Caco-2 (cell line): ENCODE data around the gene DLG2. TPM values are rescaled to one million over a fixed set of nuclear protein-coding genes. Genes with fewer than 3 reads are reported as not detected.
A peak's percentile ranks its signal among the peaks of the same experiment; 100 is the strongest.

Experiments
- BruUV-seq: library from RNA; stranded (reverse); fragments of 400-500 nt; replicated peaks from 2 replicates; lab custom pipeline; 2021; lab: Mats Ljungman, UMichigan
- CTCF ChIA-PET: fragments of 300-600 bp; sonication (Branson Sonifier 250); formaldehyde crosslinking; loops from one replicate; lab custom pipeline; 2022; ENCODE audit warnings: antibody characterized with exemption; lab: Charles Lee
- POLR2A ChIA-PET: fragments of 300-600 bp; sonication (Branson Sonifier 250); formaldehyde crosslinking; loops from one replicate; lab custom pipeline; 2022; ENCODE audit warnings: antibody characterized with exemption; lab: Charles Lee
- DNase-seq, 2 experiments: peaks; one replicate each; pipeline versions ENCODE4 v3.0.0 to v3.0.0-alpha.2; 2020 to 2022
- H3K27me3 ChIP-seq: replicated peaks from 2 replicates; pipeline ENCODE4 v1.6.0; 2011; ENCODE audit warnings: low read length; ENCODE audit not compliant: control insufficient read depth, insufficient read depth
- H3K36me3 ChIP-seq: 2 replicates; pipeline ENCODE4 v1.5.1; 2011; ENCODE audit warnings: low read length; ENCODE audit not compliant: control insufficient read depth, insufficient read depth
- H3K4me1 ChIP-seq: fragments of 250-450 bp; sonication (Bioruptor Pico); 2 replicates; pipeline ENCODE4 v1.5.1; 2020; ENCODE audit warnings: mild to moderate bottlenecking
- H3K4me3 ChIP-seq: 2 replicates; pipeline ENCODE4 v1.5.1; 2011; ENCODE audit warnings: low read depth, mild to moderate bottlenecking, control low read depth, low read length
- H3K9me3 ChIP-seq: fragments of 250-450 bp; sonication (Bioruptor Pico); 2 replicates; pipeline ENCODE4 v1.5.1; 2020; ENCODE audit warnings: mild to moderate bottlenecking, moderate library complexity
- H3K27ac Mint-ChIP-seq: one replicate; pipeline ENCODE4 v1.8.0; 2022; ENCODE audit warnings: mixed read lengths; ENCODE audit not compliant: unreplicated experiment
- H3K27me3 Mint-ChIP-seq: one replicate; pipeline ENCODE4 v1.8.0; 2022; ENCODE audit warnings: mixed read lengths; ENCODE audit not compliant: insufficient read depth, unreplicated experiment
- H3K36me3 Mint-ChIP-seq: one replicate; pipeline ENCODE4 v1.8.0; 2022; ENCODE audit warnings: mild to moderate bottlenecking, mixed read lengths; ENCODE audit not compliant: insufficient read depth, unreplicated experiment
- H3K4me1 Mint-ChIP-seq: one replicate; pipeline ENCODE4 v1.8.0; 2022; ENCODE audit warnings: low read depth, mixed read lengths; ENCODE audit not compliant: unreplicated experiment
- H3K4me3 Mint-ChIP-seq: one replicate; pipeline ENCODE4 v1.8.0; 2022; ENCODE audit warnings: mild to moderate bottlenecking, moderate library complexity, mixed read lengths; ENCODE audit not compliant: unreplicated experiment
- H3K9me3 Mint-ChIP-seq: one replicate; pipeline ENCODE4 v1.8.0; 2022; ENCODE audit warnings: mixed read lengths; ENCODE audit not compliant: unreplicated experiment
- intact Hi-C: fragments of 100-400 bp; cut with micrococcal nuclease; formaldehyde crosslinking; loops from one replicate; pipeline ENCODE4 v1.10.0; 2022; ENCODE audit not compliant: unreplicated experiment
- total RNA-seq: library from RNA; stranded (reverse); gene quantifications from 2 replicates; pipeline ENCODE4 v1.2.3, GENCODE V29; 2022
- TF ChIP-seq, protein P1 (sequence below), 2 experiments: fragments of 200-600 bp in 1 of 2; IDR thresholded peaks; 1 replicate in 1 of 2; 2 replicates in 1 of 2; pipeline versions ENCODE4 v1.5.1 to v1.8.0; 2011 to 2022; ENCODE audit warnings: antibody characterized with exemption in 1 of 2, control low read depth in 1 of 2, inconsistent platforms in 1 of 2, low read depth in 1 of 2, low read length in 1 of 2, mild to moderate bottlenecking in 1 of 2, moderate library complexity in 1 of 2; ENCODE audit not compliant: insufficient read depth in 1 of 2, severe bottlenecking in 1 of 2, unreplicated experiment in 1 of 2

DLG2 gene
- total RNA-seq, 1 experiment from 2014 or later = 21.6 TPM

GRCh38 chr11:84795698-84796097 is 831.4 kb downstream of the DLG2 start:
- Mint-ChIP-seq H3K36me3 (no peaks in the 10 kb centered on the region), H3K9me3 (no peaks in the 10 kb centered on the region), H3K4me1 (no peaks in the 10 kb centered on the region), H3K4me3 (no peak overlapping the region), H3K27ac (no peak overlapping the region), H3K27me3 (peaks cover 6% of the 10 kb centered on the region)
- ChIA-PET POLR2A (no interaction called here), CTCF (interaction anchor here (1.2 kb wide), 1 partner anchor 15 kb away, joined by 3 read pairs; no protein-coding TSS in a partner anchor)
- Histone ChIP-seq H3K36me3 (no peaks in the 10 kb centered on the region), H3K9me3 (peaks cover 4% of the 10 kb centered on the region; the same call in 1 of the 2 replicates), H3K27me3 (no peaks in the 10 kb centered on the region), H3K4me3 (no peak overlapping the region), H3K4me1 (no peaks in the 10 kb centered on the region)
- intact Hi-C loops = no loop called here
- BruUV-seq = no TSS peak
- TF ChIP-seq, protein P1, sequence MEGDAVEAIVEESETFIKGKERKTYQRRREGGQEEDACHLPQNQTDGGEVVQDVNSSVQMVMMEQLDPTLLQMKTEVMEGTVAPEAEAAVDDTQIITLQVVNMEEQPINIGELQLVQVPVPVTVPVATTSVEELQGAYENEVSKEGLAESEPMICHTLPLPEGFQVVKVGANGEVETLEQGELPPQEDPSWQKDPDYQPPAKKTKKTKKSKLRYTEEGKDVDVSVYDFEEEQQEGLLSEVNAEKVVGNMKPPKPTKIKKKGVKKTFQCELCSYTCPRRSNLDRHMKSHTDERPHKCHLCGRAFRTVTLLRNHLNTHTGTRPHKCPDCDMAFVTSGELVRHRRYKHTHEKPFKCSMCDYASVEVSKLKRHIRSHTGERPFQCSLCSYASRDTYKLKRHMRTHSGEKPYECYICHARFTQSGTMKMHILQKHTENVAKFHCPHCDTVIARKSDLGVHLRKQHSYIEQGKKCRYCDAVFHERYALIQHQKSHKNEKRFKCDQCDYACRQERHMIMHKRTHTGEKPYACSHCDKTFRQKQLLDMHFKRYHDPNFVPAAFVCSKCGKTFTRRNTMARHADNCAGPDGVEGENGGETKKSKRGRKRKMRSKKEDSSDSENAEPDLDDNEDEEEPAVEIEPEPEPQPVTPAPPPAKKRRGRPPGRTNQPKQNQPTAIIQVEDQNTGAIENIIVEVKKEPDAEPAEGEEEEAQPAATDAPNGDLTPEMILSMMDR (IDR thresholded peaks at IDR 0.05; ENCODE audit: insufficient read depth in 1 of 2, low read depth in 1 of 2, low read length in 1 of 2, severe bottlenecking in 1 of 2, unreplicated experiment in 1 of 2) = no peak
- no peak for DNase-seq

DNA sequence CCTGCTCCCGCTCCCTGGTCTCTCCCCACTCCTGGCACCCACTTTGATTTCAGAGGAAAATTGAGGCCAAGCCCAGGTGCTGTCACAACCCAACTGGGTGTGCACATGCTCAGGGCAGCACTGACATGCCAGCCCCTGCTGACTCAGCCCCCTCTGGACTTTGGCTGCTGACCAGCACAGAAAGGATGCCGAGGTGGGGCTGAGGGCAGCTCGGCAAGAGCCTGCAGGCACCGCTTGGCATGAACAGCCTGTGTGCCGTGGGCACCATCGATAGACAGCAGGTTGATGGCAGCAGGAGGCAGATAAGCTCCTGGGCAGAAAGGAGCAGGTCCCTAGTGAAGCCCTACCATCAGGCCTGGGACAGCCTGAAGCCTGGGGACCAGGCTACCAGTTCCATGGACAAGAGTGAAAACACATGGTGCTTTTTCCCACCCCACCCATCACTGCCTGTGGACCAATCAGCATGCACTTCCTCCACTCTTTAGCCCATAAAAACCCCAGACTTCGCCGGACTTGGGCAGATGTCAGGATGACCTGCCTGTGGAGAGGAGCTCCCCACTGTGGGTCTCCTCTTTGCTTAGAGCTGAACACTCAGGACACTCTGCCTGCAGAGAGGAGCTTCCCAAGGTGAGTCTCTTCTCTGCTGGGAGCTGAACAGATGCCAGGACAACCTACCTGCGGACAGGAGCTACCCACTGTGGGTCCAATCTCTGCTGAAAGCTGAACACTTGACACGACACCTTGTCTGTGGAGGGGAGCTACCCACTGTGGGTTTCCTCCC is 832.3 kb downstream of the DLG2 start:
- no peak overlapping the region for H3K4me3 ChIP-seq
- POLR2A ChIA-PET = no interaction called here
- no peak overlapping the region for H3K4me3 Mint-ChIP-seq
- no peaks in the 10 kb centered on the region for H3K36me3 ChIP-seq
- TF ChIP-seq, protein P1 (IDR thresholded peaks at IDR 0.05; ENCODE audit: insufficient read depth in 1 of 2, low read depth in 1 of 2, low read length in 1 of 2, severe bottlenecking in 1 of 2, unreplicated experiment in 1 of 2) = no peak
- peak in 1 of 2 experiments; percentile 35 for DNase-seq
- H3K27me3 Mint-ChIP-seq = peaks cover 6% of the 10 kb centered on the region
- no peaks in the 10 kb centered on the region for H3K4me1 ChIP-seq
- no peak overlapping the region for H3K27ac Mint-ChIP-seq
- CTCF ChIA-PET = interaction anchor here (1.2 kb wide), 1 partner anchor 14 kb away, joined by 3 read pairs; no protein-coding TSS in a partner anchor
- H3K4me1 Mint-ChIP-seq = no peaks in the 10 kb centered on the region
- no peaks in the 10 kb centered on the region for H3K27me3 ChIP-seq
- peaks cover 4% of the 10 kb centered on the region for H3K9me3 Mint-ChIP-seq
- BruUV-seq = no TSS peak
- intact Hi-C loops = no loop called here
- H3K9me3 ChIP-seq = peaks cover 4% of the 10 kb centered on the region; the same call in 1 of the 2 replicates
- H3K36me3 Mint-ChIP-seq = no peaks in the 10 kb centered on the region

GRCh38 chr11:84793318-84793717 is 833.8 kb downstream of the DLG2 start:
- Mint-ChIP-seq H3K27ac (no peak overlapping the region), H3K9me3 (peaks cover 10% of the 10 kb centered on the region), H3K27me3 (peaks cover 6% of the 10 kb centered on the region), H3K36me3 (no peaks in the 10 kb centered on the region), H3K4me3 (no peak overlapping the region), H3K4me1 (no peaks in the 10 kb centered on the region)
- POLR2A ChIA-PET = no interaction called here
- DNase-seq = no peak
- BruUV-seq = no TSS peak
- CTCF ChIA-PET = no interaction called here
- intact Hi-C loops = no loop called here
- TF ChIP-seq, protein P1 (IDR thresholded peaks at IDR 0.05; ENCODE audit: insufficient read depth in 1 of 2, low read depth in 1 of 2, low read length in 1 of 2, severe bottlenecking in 1 of 2, unreplicated experiment in 1 of 2) = no peak
- H3K36me3 ChIP-seq = no peaks in the 10 kb centered on the region
- H3K9me3 ChIP-seq = peaks cover 4% of the 10 kb centered on the region; the same call in 1 of the 2 replicates
- peaks cover 4% of the 10 kb centered on the region; the same call in 1 of the 2 replicates for H3K4me1 ChIP-seq
- H3K27me3 ChIP-seq = no peaks in the 10 kb centered on the region
- H3K4me3 ChIP-seq = no peak overlapping the region
